HepG2 (cell line): Measurements from ENCODE around the gene PSENEN. TPM values are rescaled to one million over a fixed set of nuclear protein-coding genes. Genes with fewer than 3 reads are reported as not detected.
A peak's percentile ranks its signal among the peaks of the same experiment; 100 is the strongest.

Experiments
- AGO2 ChIP-seq: fragments of 200-400 bp; formaldehyde crosslinking; optimal IDR thresholded peaks from 2 replicates; pipeline ENCODE3; 2017; ENCODE audit warnings: mild to moderate bottlenecking, low read depth, low read length, moderate library complexity
- CBX1 ChIP-seq: IDR thresholded peaks from one replicate; pipeline ENCODE4 v1.6.1; 2016; ENCODE audit warnings: antibody characterized with exemption, low read depth
- CSRNP2 ChIP-seq: sonication (generic); formaldehyde crosslinking; conservative IDR thresholded peaks from 2 replicates; pipeline ENCODE4 v1.8.0; 2022; ENCODE audit warnings: low read depth, missing genetic modification reagents
- E2F5 ChIP-seq: sonication (generic); formaldehyde crosslinking; conservative IDR thresholded peaks from 2 replicates; pipeline ENCODE4 v1.4.0; 2020; ENCODE audit warnings: missing genetic modification reagents
- HES4 ChIP-seq: sonication (generic); formaldehyde crosslinking; IDR thresholded peaks from 2 replicates; pipeline ENCODE4 v1.9.0; 2021; ENCODE audit warnings: mild to moderate bottlenecking, missing genetic modification reagents, borderline replicate concordance
- IKZF4 ChIP-seq: sonication (generic); formaldehyde crosslinking; IDR thresholded peaks from 2 replicates; pipeline ENCODE4 v1.5.1; 2020; ENCODE audit warnings: borderline replicate concordance, mild to moderate bottlenecking, low read depth, missing genetic modification reagents; ENCODE audit errors: not compliant biosample characterization
- IRF9 ChIP-seq: sonication (generic); formaldehyde crosslinking; IDR thresholded peaks from 2 replicates; pipeline ENCODE4 v1.8.0; 2022; ENCODE audit warnings: missing genetic modification reagents, mild to moderate bottlenecking, borderline replicate concordance
- KDM4B ChIP-seq: sonication (generic); formaldehyde crosslinking; IDR thresholded peaks from 2 replicates; pipeline ENCODE4 v1.4.0; 2020; ENCODE audit warnings: missing genetic modification reagents
- KLF12 ChIP-seq: sonication (generic); formaldehyde crosslinking; IDR thresholded peaks from 2 replicates; pipeline ENCODE4 v1.4.0; 2020; ENCODE audit warnings: missing genetic modification reagents, borderline replicate concordance
- MATR3 ChIP-seq: sonication (generic); formaldehyde crosslinking; IDR thresholded peaks from 2 replicates; pipeline ENCODE4 v1.4.0; 2020; ENCODE audit warnings: missing genetic modification reagents
- NCOA2 ChIP-seq: sonication (generic); formaldehyde crosslinking; IDR thresholded peaks from 2 replicates; pipeline ENCODE4 v1.8.0; 2022; ENCODE audit warnings: inconsistent platforms
- NFRKB ChIP-seq: fragments of 450-650 bp; IDR thresholded peaks from 2 replicates; pipeline ENCODE4 v1.6.1; 2017
- RFX1 ChIP-seq: fragments of 450-650 bp; IDR thresholded peaks from 2 replicates; pipeline ENCODE4 v1.6.1; 2017
- THYN1 ChIP-seq: sonication (generic); formaldehyde crosslinking; IDR thresholded peaks from 2 replicates; pipeline ENCODE4 v1.8.1; 2023; ENCODE audit warnings: low read depth, mild to moderate bottlenecking, moderate library complexity, missing genetic modification reagents, borderline replicate concordance
- ZFYVE20 ChIP-seq: sonication (generic); formaldehyde crosslinking; IDR thresholded peaks from 2 replicates; pipeline ENCODE4 v1.8.0; 2023; ENCODE audit warnings: low read depth, mild to moderate bottlenecking, moderate library complexity, missing genetic modification reagents, borderline replicate concordance
- ZNF274 ChIP-seq: sonication (generic); formaldehyde crosslinking; IDR thresholded peaks from 2 replicates; pipeline ENCODE4 v1.5.1; 2020; ENCODE audit warnings: mild to moderate bottlenecking, missing genetic modification reagents
- ZNF3 ChIP-seq: IDR thresholded peaks from 2 replicates; pipeline ENCODE4 v1.7.0; 2017; ENCODE audit warnings: inconsistent platforms
- ZNF484 ChIP-seq: sonication (generic); formaldehyde crosslinking; IDR thresholded peaks from 2 replicates; pipeline ENCODE4 v1.5.1; 2020; ENCODE audit warnings: mild to moderate bottlenecking, low read depth, missing genetic modification reagents, borderline replicate concordance
- ZNF572 ChIP-seq: sonication (generic); formaldehyde crosslinking; IDR thresholded peaks from 2 replicates; pipeline ENCODE4 v1.5.1; 2020; ENCODE audit warnings: mild to moderate bottlenecking, missing genetic modification reagents
- ZNF614 ChIP-seq: IDR thresholded peaks from 2 replicates; pipeline ENCODE4 v1.6.1; 2018; ENCODE audit warnings: missing biosample characterization, missing genetic modification reagents, inconsistent platforms, borderline replicate concordance
- ZNF619 ChIP-seq: sonication (generic); formaldehyde crosslinking; IDR thresholded peaks from 2 replicates; pipeline ENCODE4 v1.4.0; 2020; ENCODE audit warnings: mild to moderate bottlenecking, missing genetic modification reagents
- ZNF629 ChIP-seq: sonication (generic); formaldehyde crosslinking; conservative IDR thresholded peaks from 2 replicates; pipeline ENCODE4 v1.5.0; 2020; ENCODE audit warnings: missing genetic modification reagents
- ZNF720 ChIP-seq: sonication (generic); formaldehyde crosslinking; IDR thresholded peaks from 2 replicates; pipeline ENCODE4 v1.4.0; 2020; ENCODE audit warnings: missing genetic modification reagents
- ZNF780A ChIP-seq: sonication (generic); formaldehyde crosslinking; IDR thresholded peaks from 2 replicates; pipeline ENCODE4 v1.8.0; 2022; ENCODE audit warnings: mild to moderate bottlenecking, missing genetic modification reagents, moderate library complexity
- polyA plus RNA-seq, 8 experiments: library from polyadenylated mRNA; depleted of rRNA in 3 of 8; stranded (reverse) in 7 of 8; unstranded in 1 of 8; fragments of >200 nt; fragmentation: Illumina TruSeq in 4 of 8; extraction: Trizol in 4 of 8; gene quantifications; 2 replicates each; pipeline versions ENCODE4 v1.2.1 to v1.2.3, GENCODE V29; 2011 to 2016; ENCODE audit warnings: low read depth in 4 of 8, missing spikeins in 1 of 8, mixed read lengths in 1 of 8; ENCODE audit not compliant: insufficient read depth in 1 of 8
- total RNA-seq, 5 experiments: library from RNA; depleted of rRNA; stranded (reverse); fragments of >200 nt; fragmentation: Illumina TruSeq; extraction: Trizol; gene quantifications; 2 replicates each; pipeline ENCODE4 v1.2.3, GENCODE V29; 2016; ENCODE audit warnings: low read depth in 1 of 5
- TF ChIP-seq, protein P1 (sequence below): sonication (generic); formaldehyde crosslinking; IDR thresholded peaks from 2 replicates; pipeline ENCODE4 v1.4.0; 2020; ENCODE audit warnings: missing genetic modification reagents
- TF ChIP-seq, protein P2 (sequence below): sonication (generic); formaldehyde crosslinking; IDR thresholded peaks from 2 replicates; pipeline ENCODE4 v1.4.0; 2020; ENCODE audit warnings: missing genetic modification reagents

PSENEN gene
- total and polyA plus RNA-seq, 2 of the 13 experiments (the other 11 are each of a cell fraction or from before 2014, with no cell fraction given): 16.9 to 34.2 TPM

DNA sequence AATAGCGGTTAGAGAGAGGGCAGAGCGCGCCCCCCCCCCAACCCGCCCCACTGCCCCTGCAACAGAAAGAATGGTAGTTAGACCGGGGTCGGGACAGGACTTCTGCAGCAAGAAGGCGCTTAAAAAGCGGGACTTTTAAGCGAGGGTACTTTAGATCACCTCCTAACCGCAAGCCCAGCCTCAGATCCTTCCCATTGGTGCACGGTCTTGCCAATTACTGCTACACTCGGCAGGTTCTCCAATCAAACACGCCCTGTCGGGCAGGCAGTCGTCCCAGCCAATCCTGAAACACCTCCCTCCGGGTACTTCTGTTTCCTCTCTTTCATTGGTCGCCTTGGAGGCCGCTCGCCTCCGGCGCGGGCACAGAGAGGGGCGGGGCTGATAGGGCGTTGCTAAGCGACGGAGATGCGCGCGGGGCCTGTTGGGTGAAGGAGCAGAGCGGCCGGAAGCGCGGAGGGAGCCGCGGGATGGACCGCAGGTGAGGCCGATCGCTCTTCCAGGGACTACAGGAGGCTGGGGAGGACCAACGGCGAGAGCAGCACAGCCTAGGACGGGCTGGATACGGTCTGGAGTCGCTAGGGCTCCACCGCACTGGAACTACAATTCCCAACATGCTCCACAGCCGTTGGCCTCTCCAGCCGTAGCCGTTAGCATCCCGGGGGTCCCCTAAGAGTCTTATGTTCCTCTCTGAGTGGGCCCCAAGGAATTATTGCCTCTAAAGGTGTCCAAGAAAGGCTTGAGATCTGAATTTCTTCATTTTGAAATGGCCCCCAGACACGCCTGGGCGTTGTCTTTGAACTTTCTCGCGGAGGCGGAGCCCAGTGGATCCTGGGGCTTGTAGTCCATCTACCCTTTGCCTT, 12.5 kb downstream of the PSENEN start, which contains the start of gene PROSER3 (continued):
- TF ChIP-seq KLF12 (CRISPR knock-in tag) (peak; percentile 33; the same call in 1 of the 2 replicates), IRF9 (CRISPR knock-in tag) (peak; percentile 66; the same call in 1 of the 2 replicates), ZNF3 (CRISPR knock-in tag) (no peak; the same call in 1 of the 2 replicates), ZNF572 (CRISPR knock-in tag) (no peak), KDM4B (CRISPR knock-in tag) (no peak), ZNF780A (no peak), ZFYVE20 (CRISPR knock-in tag) (no peak), ZNF619 (no peak), CBX1 (no peak), ZNF629 (CRISPR knock-in tag) (no peak), CSRNP2 (CRISPR knock-in tag) (no peak), ZNF274 (no peak), HES4 (CRISPR knock-in tag) (no peak; the same call in 1 of the 2 replicates), ZNF720 (CRISPR knock-in tag) (no peak), NFRKB (no peak), E2F5 (CRISPR knock-in tag) (peak; percentile 39; the same call in 1 of the 2 replicates), RFX1 (peak; percentile 95), IKZF4 (CRISPR knock-in tag) (no peak), NCOA2 (no peak), ZNF484 (no peak), MATR3 (CRISPR knock-in tag) (no peak), ZNF614 (CRISPR knock-in tag) (no peak), AGO2 (no peak), THYN1 (CRISPR knock-in tag) (no peak)
- TF ChIP-seq, protein P1, sequence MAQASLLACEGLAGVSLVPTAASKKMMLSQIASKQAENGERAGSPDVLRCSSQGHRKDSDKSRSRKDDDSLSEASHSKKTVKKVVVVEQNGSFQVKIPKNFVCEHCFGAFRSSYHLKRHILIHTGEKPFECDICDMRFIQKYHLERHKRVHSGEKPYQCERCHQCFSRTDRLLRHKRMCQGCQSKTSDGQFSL (CRISPR knock-in tag): no peak
- TF ChIP-seq, protein P2, sequence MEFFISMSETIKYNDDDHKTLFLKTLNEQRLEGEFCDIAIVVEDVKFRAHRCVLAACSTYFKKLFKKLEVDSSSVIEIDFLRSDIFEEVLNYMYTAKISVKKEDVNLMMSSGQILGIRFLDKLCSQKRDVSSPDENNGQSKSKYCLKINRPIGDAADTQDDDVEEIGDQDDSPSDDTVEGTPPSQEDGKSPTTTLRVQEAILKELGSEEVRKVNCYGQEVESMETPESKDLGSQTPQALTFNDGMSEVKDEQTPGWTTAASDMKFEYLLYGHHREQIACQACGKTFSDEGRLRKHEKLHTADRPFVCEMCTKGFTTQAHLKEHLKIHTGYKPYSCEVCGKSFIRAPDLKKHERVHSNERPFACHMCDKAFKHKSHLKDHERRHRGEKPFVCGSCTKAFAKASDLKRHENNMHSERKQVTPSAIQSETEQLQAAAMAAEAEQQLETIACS (CRISPR knock-in tag): peak; percentile 62
